GM23338 (cell line): ENCODE results near the gene CPLX1. TPM values are rescaled to one million over a fixed set of nuclear protein-coding genes. Genes with fewer than 3 reads are reported as not detected.

Experiments
- ATAC-seq: fragments of 200-7000 bp; cut with Tn5 transposase; 3 replicates; pipeline ENCODE4 v1.9.1; 2020
- DNase-seq: peaks from one replicate; pipeline ENCODE4 v3.0.0-alpha.2; 2015; ENCODE audit warnings: low spot score
- H2AFZ ChIP-seq: fragments of 200-600 bp; sonication (generic); 2 replicates; pipeline ENCODE4 v1.8.0; 2016; ENCODE audit warnings: antibody characterized with exemption, mild to moderate bottlenecking, moderate library complexity
- H3F3A ChIP-seq: fragments of 200-600 bp; sonication (generic); replicated peaks from 2 replicates; pipeline ENCODE4 v1.8.0; 2017; ENCODE audit warnings: antibody characterized with exemption, mixed run types, low read depth
- H3K27ac ChIP-seq: fragments of 200-600 bp; sonication (generic); 2 replicates; pipeline ENCODE4 v1.6.1; 2016; ENCODE audit warnings: low read depth
- H3K27me3 ChIP-seq: fragments of 200-600 bp; sonication (generic); 2 replicates; pipeline ENCODE4 v1.8.0; 2016; ENCODE audit warnings: mild to moderate bottlenecking, mixed run types, moderate library complexity; ENCODE audit not compliant: insufficient read depth
- H3K36me3 ChIP-seq: fragments of 200-600 bp; sonication (generic); 2 replicates; pipeline ENCODE4 v1.8.0; 2016; ENCODE audit warnings: mild to moderate bottlenecking; ENCODE audit not compliant: insufficient read depth
- H3K4me1 ChIP-seq: fragments of 200-600 bp; sonication (generic); 2 replicates; pipeline ENCODE4 v1.8.0; 2016; ENCODE audit warnings: mild to moderate bottlenecking, moderate library complexity; ENCODE audit not compliant: insufficient read depth
- H3K4me2 ChIP-seq: fragments of 200-600 bp; sonication (generic); 2 replicates; pipeline ENCODE4 v1.7.1; 2017; ENCODE audit warnings: mixed run types
- H3K4me3 ChIP-seq: fragments of 200-600 bp; sonication (generic); 2 replicates; pipeline ENCODE4 v1.6.1; 2016; ENCODE audit warnings: mixed run types
- H3K79me2 ChIP-seq: fragments of 200-600 bp; sonication (generic); replicated peaks from 2 replicates; pipeline ENCODE4 v1.8.0; 2017; ENCODE audit warnings: mild to moderate bottlenecking; ENCODE audit not compliant: insufficient read depth
- H3K9me2 ChIP-seq: fragments of 200-600 bp; sonication (generic); 2 replicates; pipeline ENCODE4 v1.8.0; 2017; ENCODE audit not compliant: insufficient read depth
- H4K20me1 ChIP-seq: fragments of 200-600 bp; sonication (generic); replicated peaks from 2 replicates; pipeline ENCODE4 v1.8.0; 2017; ENCODE audit warnings: mild to moderate bottlenecking; ENCODE audit not compliant: insufficient read depth
- H3K27ac Mint-ChIP-seq: 2 replicates; pipeline ENCODE4 v1.8.0; 2020; ENCODE audit warnings: inconsistent platforms, mild to moderate bottlenecking, moderate library complexity, mixed read lengths
- H3K27me3 Mint-ChIP-seq: 3 replicates; pipeline ENCODE4 v1.8.0; 2022; ENCODE audit warnings: low read depth, mild to moderate bottlenecking, moderate library complexity, mixed read lengths, inconsistent platforms; ENCODE audit not compliant: insufficient read depth, poor library complexity
- H3K36me3 Mint-ChIP-seq: 3 replicates; pipeline ENCODE4 v1.8.0; 2021; ENCODE audit warnings: low read depth, mild to moderate bottlenecking, inconsistent platforms, moderate library complexity, mixed read lengths
- H3K4me1 Mint-ChIP-seq: 3 replicates; pipeline ENCODE4 v1.8.0; 2020; ENCODE audit warnings: mild to moderate bottlenecking, inconsistent platforms, mixed read lengths
- H3K4me3 Mint-ChIP-seq: 3 replicates; pipeline ENCODE4 v1.8.0; 2021; ENCODE audit warnings: moderate library complexity, mild to moderate bottlenecking, inconsistent platforms, mixed read lengths
- H3K9me3 Mint-ChIP-seq: 3 replicates; pipeline ENCODE4 v1.8.0; 2020; ENCODE audit warnings: moderate library complexity, mild to moderate bottlenecking, inconsistent platforms, mixed read lengths
- CTCF ChIP-seq, 2 experiments: fragments of 200-600 bp in 1 of 2; sonication (generic) in 1 of 2; conservative IDR thresholded peaks; 2 replicates each; pipeline versions ENCODE4 v1.5.1 to v1.6.1; 2016 to 2017; ENCODE audit warnings: antibody characterized with exemption in 2 of 2, low read depth in 2 of 2, mild to moderate bottlenecking in 2 of 2, moderate library complexity in 1 of 2
- JUNB ChIP-seq: IDR thresholded peaks from one replicate; pipeline ENCODE4 v1.6.1; 2016; ENCODE audit warnings: antibody characterized with exemption; ENCODE audit not compliant: unreplicated experiment
- POLR2AphosphoS5 ChIP-seq: IDR thresholded peaks from 2 replicates; pipeline ENCODE4 v1.6.1; 2016; ENCODE audit warnings: antibody characterized with exemption, low read depth
- polyA plus RNA-seq: library from polyadenylated mRNA; unstranded; fragments of >200 nt; fragmentation: Nextera tagmentation; extraction: Ambion mirVana; gene quantifications from 2 replicates; pipeline ENCODE4 v1.2.1, GENCODE V29; 2016
- total RNA-seq: library from RNA; depleted of rRNA; stranded (reverse); fragments of >200 nt; shearing (Covaris generic); gene quantifications from 2 replicates; pipeline ENCODE4 v1.2.3, GENCODE V29; 2014

The CPLX1 gene
- total and polyA plus RNA-seq, 2 experiments from 2014 or later = 0.86 to 0.97 TPM

DNA sequence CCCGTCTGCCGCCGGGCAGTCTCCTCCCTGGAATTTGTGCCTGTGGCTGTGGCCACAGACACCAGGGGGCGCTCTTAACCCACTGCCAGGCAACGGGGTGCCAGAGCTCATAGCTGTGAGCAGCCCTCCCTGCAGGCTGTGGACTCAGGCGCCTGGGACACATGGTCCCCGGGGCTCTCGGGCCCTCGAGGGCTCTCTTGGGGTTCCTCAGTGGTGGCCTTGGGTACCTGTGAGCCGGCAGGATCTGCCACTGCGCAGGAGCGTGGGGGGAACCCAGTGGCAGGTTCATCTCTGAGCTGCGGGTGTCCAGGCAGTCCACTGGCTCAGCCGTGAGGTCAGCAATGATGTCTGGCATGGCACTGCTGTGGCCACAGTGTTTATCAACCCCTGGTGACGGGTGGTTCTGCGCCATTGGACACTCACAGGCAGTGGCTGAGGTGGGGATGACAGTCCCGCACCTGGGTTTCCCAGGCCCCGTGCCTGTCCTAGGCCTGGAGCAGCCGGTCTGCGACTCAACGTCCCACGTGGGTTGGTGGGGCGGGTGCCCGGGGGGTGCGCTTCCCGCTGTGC lies 83.1 kb downstream of the CPLX1 start:
- peak; percentile 80 for DNase-seq
- Mint-ChIP-seq H3K9me3 (peaks cover 9% of the 10 kb centered on the region; the same call in 2 of the 3 replicates), H3K36me3 (peaks cover 31% of the 10 kb centered on the region), H3K27me3 (peaks cover 19% of the 10 kb centered on the region), H3K4me3 (no peak overlapping the region), H3K27ac (no peak overlapping the region), H3K4me1 (no peaks in the 10 kb centered on the region; the same call in 2 of the 3 replicates)
- no peak overlapping the region for H3K4me2 ChIP-seq
- H3K79me2 ChIP-seq = 0 out of 2 replicates have a peak, but pooled peaks cover 1% of the 10 kb centered on the region
- TF ChIP-seq JUNB (no peak), CTCF (conservative IDR thresholded peaks at IDR 0.05; ENCODE audit: low read depth in 2 of 2) (peak; percentile 82 to 90)
- no peak overlapping the region for H3K4me3 ChIP-seq
- H3K27me3 ChIP-seq = no peaks in the 10 kb centered on the region
- H2AFZ ChIP-seq = no peak overlapping the region
- H3K9me2 ChIP-seq = no peaks in the 10 kb centered on the region
- peaks cover 4% of the 10 kb centered on the region; the same call in 1 of the 2 replicates for H4K20me1 ChIP-seq
- 0 out of 2 replicates have a peak, but pooled peaks cover 5% of the 10 kb centered on the region for H3K36me3 ChIP-seq
- no peaks in the 10 kb centered on the region; the same call in 1 of the 2 replicates for H3F3A ChIP-seq
- no peaks in the 10 kb centered on the region for H3K4me1 ChIP-seq
- ATAC-seq = peak; percentile 98
- H3K27ac ChIP-seq = no peak overlapping the region

DNA sequence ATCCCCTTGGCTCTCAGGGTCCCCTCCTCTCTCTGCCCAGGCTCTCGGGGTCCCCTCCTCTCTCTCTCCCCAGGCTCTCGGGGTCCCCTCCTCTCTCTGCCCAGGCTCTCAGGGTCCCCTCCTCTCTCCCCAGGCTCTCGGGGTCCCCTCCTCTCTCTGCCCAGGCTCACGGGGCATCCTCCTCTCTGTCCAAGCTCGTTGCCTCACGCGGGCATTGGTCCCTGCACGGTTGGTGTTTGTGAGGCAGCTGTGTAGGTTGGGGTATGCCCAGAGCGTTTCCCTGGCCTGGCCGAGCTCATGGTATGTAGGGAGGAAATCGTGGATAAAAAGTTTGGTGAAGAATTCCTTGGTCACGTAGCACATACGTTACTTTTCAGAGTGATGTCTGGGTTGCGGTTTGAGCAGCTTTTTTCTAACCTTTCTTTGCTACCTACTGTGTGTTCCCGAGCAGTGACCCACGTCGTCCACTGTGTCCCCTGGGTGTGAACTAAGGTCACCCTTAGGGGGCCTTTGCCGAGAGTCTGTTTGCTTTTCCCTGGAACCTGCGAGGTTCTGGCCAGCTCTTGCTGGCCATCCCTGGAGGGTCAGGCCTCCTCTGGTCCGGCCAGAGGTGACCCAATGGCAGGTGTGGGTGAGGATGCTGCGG lies 83.7 kb downstream of the CPLX1 start:
- Mint-ChIP-seq H3K36me3 (peaks cover 33% of the 10 kb centered on the region), H3K4me1 (no peaks in the 10 kb centered on the region; the same call in 2 of the 3 replicates), H3K27me3 (peaks cover 19% of the 10 kb centered on the region), H3K27ac (no peak overlapping the region), H3K9me3 (peaks cover 7% of the 10 kb centered on the region; the same call in 1 of the 3 replicates), H3K4me3 (no peak overlapping the region)
- Histone ChIP-seq H3K4me1 (no peaks in the 10 kb centered on the region), H3K27me3 (no peaks in the 10 kb centered on the region), H3K79me2 (no peaks in the 10 kb centered on the region), H3K9me2 (no peaks in the 10 kb centered on the region), H2AFZ (no peak overlapping the region), H3F3A (no peaks in the 10 kb centered on the region; the same call in 1 of the 2 replicates), H3K4me3 (no peak overlapping the region), H3K36me3 (0 out of 2 replicates have a peak, but pooled peaks cover 6% of the 10 kb centered on the region), H3K27ac (no peak overlapping the region), H3K4me2 (no peak overlapping the region), H4K20me1 (peaks cover 4% of the 10 kb centered on the region; the same call in 1 of the 2 replicates)
- ATAC-seq = peak; percentile 29
- no peak for TF ChIP-seq CTCF (conservative IDR thresholded peaks at IDR 0.05; ENCODE audit: low read depth in 2 of 2)
- TF ChIP-seq JUNB = no peak
- no peak for TF ChIP-seq POLR2AphosphoS5
- DNase-seq = no peak
